ENCODE measurements around the gene NPRL2. TPM values are rescaled to one million over a fixed set of nuclear protein-coding genes. Genes with fewer than 3 reads are reported as not detected.
A peak's percentile ranks its signal among the peaks of the same experiment; 100 is the strongest.

Gene NPRL2
- total and polyA plus RNA-seq, 9 of the 15 experiments (the other 6 are each of a cell fraction or from before 2014, with no cell fraction given) = 17.4 to 40.4 (median 24.4) TPM

DNA sequence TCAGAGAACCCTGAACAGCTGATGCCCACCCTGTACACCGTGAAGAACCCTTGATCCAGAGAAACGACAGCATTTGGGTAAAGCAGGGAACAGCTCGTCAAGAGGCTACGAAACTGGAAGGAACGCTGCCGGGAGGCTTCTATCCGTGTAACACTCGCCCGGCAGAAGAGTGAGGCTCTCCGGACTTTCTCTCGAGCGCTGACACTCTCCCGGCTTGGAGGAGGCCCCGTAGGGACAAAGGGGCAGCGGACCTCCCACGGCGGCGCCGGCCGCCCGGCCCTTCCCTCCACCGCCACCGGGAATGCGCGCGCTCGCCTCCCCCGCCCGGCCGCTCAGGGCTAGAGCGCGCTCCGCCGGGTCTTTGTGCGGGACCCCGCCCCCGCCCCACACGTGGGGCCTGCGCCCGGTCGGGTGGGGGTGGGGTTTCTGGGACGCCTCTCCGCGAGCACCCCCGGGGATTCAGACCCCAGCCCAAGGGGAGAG is 29.7 kb downstream of the NPRL2 start (continued):
- no peak for TF ChIP-seq JUNB (CRISPR knock-in tag; conservative IDR thresholded peaks at IDR 0.05)
- peak; percentile 14; the same call in 1 of the 2 replicates for TF ChIP-seq REST (IDR thresholded peaks at IDR 0.05; ENCODE audit: borderline replicate concordance)
- TF ChIP-seq REST (CRISPR knock-in tag; IDR thresholded peaks at IDR 0.05; ENCODE audit: low read depth) = no peak
- TF ChIP-seq USF1 (CRISPR knock-in tag; IDR thresholded peaks at IDR 0.05) = peak; percentile 59; the same call in 1 of the 2 replicates
- TF ChIP-seq RNF219 (CRISPR knock-in tag; IDR thresholded peaks at IDR 0.05) = no peak
- TF ChIP-seq MXI1 (IDR thresholded peaks at IDR 0.05; ENCODE audit: low read depth, low read length) = peak; percentile 81; the same call in 1 of the 2 replicates
- TF ChIP-seq CSDE1 (IDR thresholded peaks at IDR 0.05) = no peak
- no peak for TF ChIP-seq HOMEZ (CRISPR knock-in tag; IDR thresholded peaks at IDR 0.05)
- TF ChIP-seq, protein P1, sequence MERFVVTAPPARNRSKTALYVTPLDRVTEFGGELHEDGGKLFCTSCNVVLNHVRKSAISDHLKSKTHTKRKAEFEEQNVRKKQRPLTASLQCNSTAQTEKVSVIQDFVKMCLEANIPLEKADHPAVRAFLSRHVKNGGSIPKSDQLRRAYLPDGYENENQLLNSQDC (CRISPR knock-in tag; IDR thresholded peaks at IDR 0.05) = no peak
- TF ChIP-seq ZNF586 (CRISPR knock-in tag; conservative IDR thresholded peaks at IDR 0.05) = no peak
- no peak for TF ChIP-seq STAG1 (CRISPR knock-in tag; IDR thresholded peaks at IDR 0.05; ENCODE audit: borderline replicate concordance)
- TF ChIP-seq GTF2E2 (tag; IDR thresholded peaks at IDR 0.05) = no peak
- no peak for TF ChIP-seq HNRNPUL1 (IDR thresholded peaks at IDR 0.05; ENCODE audit: low read length)
- TF ChIP-seq, protein P2, sequence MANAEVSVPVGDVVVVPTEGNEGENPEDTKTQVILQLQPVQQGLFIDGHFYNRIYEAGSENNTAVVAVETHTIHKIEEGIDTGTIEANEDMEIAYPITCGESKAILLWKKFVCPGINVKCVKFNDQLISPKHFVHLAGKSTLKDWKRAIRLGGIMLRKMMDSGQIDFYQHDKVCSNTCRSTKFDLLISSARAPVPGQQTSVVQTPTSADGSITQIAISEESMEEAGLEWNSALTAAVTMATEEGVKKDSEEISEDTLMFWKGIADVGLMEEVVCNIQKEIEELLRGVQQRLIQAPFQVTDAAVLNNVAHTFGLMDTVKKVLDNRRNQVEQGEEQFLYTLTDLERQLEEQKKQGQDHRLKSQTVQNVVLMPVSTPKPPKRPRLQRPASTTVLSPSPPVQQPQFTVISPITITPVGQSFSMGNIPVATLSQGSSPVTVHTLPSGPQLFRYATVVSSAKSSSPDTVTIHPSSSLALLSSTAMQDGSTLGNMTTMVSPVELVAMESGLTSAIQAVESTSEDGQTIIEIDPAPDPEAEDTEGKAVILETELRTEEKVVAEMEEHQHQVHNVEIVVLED (CRISPR knock-in tag; IDR thresholded peaks at IDR 0.05) = peak; percentile 21; the same call in 1 of the 2 replicates

Measured in K562 (cell line).